Glomerular endothelial cell (primary cell): ENCODE measurements around the gene FYN. TPM values are rescaled to one million over a fixed set of nuclear protein-coding genes. Genes with fewer than 3 reads are reported as not detected.
"Not testable (repeated sequence)": the region's sequence is repeated elsewhere in the genome, so short reads cannot be mapped to it uniquely, and the experiment has no call there.

Experiments used
- DNase-seq: peaks from one replicate; pipeline ENCODE4 v3.0.0-alpha.2; 2011; ENCODE audit warnings: low read depth, low spot score; ENCODE audit errors: extremely low read depth
- total RNA-seq: library from RNA; depleted of rRNA; stranded (reverse); fragments of >200 nt; gene quantifications from 2 replicates; pipeline ENCODE4 v1.2.3, GENCODE V29; 2015

Gene FYN
- total RNA-seq, 1 donor from 2014 or later = 208 TPM

DNA sequence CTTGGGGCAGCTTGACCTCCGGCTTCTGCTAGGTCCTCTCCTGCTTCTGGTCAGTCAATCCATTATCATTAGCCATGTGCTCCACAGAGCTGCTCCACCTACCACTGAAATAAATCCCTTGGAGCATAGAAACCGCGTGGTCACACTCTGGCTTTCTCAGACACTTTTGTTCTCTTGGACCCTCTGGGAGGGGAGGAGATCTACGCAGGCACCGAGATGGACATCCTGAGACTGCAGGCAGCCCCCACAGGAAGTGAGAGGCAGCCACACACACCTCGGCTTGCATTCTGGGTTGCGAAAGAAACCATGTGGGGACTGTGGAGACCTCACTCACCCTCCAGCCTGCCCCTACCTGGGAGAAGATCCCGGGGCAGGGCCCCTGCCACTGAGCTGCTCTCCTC, 79.5 kb downstream of the FYN start:
- DNase-seq = no peak

DNA sequence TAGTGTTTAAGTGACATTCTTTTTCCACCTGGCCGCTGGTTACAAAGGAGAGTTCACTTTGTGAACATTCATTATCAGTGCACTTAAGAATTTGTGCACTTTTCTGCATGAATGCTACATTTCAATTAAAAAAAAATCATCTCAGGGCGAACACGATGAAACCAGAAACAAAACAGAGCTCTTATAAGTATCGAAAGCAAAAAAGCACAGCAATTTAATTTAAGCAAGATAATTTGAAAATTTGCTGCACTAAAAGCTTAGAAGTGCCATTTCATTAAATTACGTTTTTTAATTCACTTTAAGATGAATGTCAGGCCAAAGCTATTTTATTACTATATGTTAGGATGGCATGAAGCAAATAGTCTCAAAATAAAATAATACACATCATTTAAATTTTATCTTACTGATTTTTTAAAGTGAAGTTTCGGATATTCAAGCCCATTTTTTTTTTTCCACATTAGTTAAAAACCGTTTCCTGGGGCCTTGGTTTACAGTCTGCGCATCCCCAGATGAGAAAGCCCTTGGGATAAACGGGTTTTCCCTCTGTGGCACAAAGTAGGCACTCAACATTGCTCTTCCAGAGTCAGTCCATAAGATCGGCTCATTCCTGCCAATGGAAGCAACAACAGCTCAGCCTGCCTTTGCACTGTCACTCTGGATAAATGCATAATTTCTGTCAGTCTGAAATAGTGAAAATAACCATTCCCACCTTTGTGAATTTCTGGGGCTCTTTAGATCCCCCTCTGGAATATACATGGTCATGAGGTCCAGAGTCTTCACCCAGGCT, 80.1 kb downstream of the FYN start:
- DNase-seq = no peak

DNA sequence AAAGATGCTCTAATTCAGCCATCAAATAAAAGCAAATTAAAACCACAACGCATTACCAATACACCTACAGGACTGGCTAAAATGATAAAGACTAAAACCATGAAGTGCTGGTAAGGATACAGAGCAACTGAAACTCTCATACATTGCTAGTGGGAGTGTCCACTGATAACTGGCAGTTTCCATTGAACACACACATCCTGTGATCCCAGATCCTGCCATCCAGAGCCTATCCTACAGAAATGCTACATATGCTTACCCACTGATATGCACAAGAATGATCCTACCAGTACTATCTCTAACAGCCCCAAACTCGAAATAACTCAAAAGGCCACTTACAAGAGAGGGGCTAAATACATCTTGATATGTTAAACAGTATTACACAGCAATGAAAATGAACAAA, 81.0 kb downstream of the FYN start:
- no peak for DNase-seq

DNA sequence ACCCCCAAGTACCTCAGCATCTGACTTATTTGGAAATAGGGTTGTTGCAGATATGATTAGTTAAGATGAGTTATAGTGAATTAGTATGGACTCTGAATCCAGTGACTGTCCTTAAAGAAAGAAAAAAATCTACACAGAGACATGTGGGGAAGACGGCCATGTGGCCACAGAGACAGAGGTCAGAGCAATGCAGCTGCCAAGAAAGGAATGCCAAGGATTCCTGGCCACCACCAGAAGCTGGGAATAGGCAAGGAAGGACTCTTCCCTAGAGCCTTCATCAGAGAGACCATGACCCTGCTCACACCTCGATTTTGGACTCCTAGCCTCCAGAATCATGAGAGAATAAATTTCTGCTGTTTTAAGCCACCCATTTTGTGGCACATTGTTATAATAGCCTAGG, 81.8 kb downstream of the FYN start:
- no peak for DNase-seq

DNA sequence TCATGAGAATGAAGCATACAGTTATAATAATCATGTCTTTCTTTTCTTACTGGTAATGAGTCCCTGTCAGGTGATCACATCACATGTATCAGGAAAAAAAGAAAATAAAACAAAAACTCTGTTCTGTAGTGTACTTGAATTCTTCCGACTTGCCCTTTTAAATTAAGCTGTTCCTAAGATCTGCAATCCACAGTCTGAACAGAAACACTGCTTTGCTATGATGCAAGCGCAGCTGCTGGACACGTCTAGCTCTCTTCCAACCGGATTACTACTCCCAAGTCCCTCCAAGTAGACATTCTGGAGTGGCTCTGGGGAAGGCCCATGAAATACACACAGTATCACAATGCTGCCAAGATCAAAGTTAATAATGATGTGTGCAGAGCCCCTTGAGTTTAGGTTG, 83.7 kb downstream of the FYN start:
- DNase-seq = no peak

DNA sequence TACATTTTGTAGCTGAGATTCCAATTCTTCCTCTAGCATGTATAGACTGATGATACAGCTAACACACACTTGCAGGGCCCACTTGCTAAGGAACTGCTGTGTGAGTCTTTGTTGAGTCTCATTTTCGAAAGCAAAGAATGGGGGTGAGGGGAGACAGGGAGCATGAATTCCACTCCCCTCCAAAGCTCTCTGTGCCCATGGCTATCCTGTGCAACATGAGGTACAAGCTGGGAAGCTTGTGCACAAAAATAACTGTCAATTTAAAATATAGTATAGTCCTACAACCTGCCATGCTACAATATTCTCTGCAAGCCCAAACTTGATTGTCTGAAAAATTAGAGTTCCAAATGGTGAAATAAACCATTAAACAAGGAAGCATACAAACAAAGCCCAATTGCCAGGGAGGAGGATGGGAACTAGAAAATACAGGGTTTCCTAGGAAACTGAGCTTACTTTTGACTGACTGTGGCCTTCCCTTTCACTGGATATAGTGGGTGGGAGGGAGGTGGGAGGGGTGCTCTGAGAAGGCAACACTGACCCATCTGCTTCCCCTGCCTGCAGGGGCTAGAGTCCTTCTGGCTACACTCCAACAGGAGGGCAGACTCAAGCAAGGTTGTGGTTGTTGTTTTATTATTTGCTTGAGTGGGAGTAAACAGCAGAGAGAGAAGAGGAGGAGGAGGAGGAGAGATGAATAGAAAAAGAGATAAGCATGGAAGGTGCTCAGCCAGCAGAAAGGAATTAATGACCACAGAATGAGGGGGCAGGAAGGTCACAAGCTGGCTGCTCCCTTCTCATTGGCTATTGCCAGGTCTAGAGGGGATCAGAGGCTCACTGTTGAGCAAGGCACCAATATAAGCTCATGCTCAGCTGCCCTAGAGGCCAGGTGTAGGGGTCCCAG, 84.6 kb downstream of the FYN start:
- no peak for DNase-seq

DNA sequence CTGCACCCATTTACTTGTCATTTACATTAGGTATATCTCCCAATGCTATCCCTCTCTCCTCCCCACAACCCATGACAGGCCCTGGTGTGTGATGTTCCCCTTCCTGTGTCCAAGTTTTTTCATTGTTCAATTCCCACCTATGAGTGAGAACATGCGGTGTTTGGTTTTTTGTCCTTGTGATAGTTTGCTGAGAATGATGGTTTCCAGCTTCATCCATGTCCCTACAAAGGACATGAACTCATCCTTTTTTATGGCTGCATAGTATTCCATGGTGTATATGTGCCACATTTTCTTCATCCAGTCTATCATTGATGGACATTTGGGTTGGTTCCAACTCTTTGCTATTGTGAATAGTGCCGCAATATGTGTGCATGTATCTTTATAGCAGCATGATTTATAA, 87.1 kb downstream of the FYN start:
- not testable (repeated sequence) for DNase-seq

DNA sequence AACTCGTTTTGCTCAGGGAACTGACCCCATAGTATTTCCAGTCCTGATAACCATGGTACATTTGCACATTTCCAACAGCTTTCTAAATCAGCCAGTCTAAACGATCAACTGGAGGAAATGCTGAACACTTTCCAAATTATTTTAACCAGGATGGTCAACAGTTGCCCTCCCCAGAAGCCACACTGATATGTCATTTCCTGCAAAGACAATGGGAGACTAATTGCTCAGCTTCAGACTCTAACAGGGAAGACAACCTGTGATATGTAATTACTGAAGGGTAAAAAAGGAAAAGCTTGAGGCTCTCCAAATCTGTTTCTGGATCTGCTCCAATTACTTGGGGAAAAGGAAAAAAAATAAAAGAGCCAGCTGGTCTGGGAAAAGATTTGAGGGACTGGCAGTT, 88.8 kb downstream of the FYN start:
- DNase-seq = peak; percentile 58

DNA sequence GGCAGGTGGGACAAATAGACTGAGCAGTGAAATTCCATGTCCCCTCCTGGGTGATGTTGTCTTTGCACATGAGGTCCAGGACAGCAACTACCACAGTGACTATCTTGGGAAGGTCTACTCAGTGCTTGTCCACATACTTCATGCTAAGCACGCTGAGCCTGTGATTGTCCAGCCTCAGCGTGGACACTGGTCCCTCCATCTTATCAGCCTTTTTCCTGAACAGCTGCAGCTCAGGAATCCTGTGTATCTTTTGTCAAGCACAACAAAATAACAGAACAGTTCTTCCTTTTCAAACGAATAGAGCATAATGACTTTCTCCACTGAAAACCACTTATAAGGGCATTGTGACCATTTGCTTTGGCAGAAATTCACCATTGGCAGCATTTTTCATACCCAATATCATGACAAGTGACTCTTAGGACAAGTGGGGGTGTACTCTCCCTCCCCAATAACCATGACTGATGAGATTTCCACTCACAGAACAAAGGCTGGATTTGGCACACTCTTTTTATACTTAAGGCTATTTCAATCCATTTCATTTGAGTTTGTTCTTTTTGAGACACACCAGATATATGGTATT, 90.3 kb downstream of the FYN start:
- no peak for DNase-seq

DNA sequence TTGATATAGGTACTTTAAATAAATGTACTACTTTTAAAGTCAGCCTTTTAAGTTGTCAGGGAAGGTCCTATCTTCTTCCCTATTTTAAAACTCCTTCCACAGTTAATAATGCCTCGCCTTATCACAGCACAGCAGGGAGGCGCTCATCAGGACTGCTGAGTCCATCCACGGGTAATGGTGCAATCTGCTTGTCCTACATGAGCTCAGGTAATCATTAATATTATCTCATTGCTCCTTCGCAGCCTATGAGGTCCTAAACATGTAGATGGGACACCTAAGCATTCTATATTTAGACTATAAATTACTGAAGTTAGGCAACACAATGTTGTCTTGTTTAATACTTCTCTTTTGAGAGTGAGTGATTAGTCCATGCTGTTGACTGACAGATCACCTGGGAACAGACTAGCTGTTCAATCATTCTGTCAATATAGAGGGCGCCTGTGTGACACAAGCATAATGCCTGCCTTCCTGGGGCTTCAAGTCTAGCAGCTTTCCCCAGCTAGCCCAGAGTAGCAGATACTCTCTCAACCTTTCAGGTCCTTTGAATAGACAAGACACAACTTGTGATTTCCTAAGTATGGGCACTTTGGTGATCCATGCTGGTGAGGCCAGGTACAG, 91.0 kb downstream of the FYN start:
- DNase-seq = no peak

DNA sequence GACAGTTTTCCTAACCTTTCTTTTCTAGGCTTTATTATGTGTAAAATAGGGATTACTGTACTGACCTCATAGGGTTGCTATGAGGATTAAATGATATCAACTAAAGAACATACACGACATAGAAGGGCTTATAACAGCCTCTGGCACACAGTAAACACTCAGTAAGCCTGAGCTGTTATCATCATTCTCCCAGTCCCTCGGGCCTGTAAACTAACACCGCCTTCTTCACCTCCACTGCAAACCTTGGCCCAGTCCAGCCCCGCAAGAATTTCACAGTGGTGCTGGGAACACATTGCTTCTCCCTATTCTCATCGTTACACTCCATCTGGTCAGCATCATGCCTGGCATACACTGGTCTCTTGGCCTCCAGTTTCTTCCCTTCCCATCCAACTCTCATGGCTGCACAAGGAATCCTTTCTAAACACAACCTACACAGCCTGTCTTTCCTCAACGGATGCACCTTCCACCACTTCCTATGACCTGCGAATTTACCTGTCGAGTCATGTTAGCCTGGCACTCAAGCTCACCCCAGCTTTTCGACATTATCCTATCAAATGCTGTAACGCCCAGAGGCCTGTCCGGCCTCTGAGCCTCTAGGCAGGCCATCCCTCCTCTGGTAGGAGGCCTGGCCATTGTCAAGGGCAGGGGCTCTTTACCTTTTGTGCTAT, 92.1 kb downstream of the FYN start:
- DNase-seq = no peak

DNA sequence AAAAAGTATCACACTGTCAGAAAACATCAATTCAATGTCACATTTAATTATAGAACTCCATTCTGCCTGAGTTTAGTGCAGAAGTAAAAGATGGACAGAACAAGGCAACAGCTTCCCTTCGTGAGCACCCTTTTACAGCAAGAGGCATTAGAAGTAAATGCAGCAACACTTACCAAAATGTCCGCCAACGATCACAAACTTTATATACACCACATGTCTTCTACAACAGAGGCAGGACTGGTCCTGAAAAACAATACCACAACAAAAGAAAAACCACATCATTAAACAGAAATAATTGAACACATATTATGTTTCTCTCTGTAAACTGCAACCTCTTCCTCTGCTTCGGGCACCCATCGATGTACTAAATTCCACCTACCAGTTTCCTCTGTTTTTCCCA, 92.9 kb downstream of the FYN start:
- DNase-seq = no peak

DNA sequence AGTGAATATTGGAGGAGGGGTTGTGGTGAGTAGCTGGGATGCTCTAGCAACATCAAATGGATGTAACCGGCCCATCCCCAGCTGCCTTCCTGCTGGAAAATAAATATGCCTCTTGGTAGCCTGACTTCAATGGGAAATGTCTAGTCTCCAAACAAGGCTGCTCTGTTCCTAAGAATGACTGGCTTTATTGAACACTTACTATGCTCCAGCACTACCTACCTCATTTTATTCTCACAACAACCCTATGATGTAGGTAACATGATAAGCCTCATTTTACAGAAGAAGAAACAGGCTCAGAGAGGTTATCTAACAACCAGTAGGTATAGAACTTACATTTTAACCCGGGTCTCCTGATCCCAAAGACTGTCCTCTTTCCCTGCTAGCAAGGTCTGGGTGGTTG, 93.6 kb downstream of the FYN start:
- DNase-seq = no peak

DNA sequence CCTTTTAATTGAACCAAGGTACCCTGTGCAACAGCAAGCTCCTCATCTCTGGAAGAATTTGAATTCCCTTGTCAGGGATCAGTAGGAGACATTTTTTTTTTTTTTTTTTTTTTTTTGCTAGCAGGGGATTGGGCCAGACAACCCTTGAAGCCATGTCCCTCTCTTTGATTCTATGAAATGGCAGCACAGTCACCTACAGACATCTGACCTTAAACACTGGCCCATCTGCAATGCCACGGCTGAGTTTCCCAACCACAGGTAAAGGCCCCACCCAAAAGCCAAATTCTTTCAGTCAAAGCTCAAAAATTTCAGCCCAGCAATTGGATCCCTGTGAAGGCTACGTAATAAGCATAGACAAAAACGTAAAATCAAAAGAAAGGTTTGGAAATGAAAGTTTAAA, 94.2 kb downstream of the FYN start:
- DNase-seq = no peak

DNA sequence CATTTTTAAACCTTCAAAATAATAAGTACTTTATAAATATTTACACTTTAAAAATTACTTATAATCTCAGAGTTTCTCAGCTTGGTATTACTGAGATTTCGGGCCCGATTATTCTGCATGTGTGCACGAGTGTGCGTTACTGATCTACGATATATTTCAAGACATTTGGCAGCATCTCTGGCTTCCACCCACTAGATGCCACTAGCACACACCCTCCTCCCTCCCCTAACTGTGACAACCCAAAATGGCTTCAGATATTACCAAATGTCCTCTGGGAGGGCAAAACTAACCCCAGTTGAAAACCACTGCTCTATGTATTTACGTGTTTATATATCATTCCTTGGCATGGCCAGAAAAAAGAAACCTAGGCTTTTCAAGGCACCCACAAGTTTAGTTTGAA, 95.9 kb downstream of the FYN start:
- DNase-seq = no peak

DNA sequence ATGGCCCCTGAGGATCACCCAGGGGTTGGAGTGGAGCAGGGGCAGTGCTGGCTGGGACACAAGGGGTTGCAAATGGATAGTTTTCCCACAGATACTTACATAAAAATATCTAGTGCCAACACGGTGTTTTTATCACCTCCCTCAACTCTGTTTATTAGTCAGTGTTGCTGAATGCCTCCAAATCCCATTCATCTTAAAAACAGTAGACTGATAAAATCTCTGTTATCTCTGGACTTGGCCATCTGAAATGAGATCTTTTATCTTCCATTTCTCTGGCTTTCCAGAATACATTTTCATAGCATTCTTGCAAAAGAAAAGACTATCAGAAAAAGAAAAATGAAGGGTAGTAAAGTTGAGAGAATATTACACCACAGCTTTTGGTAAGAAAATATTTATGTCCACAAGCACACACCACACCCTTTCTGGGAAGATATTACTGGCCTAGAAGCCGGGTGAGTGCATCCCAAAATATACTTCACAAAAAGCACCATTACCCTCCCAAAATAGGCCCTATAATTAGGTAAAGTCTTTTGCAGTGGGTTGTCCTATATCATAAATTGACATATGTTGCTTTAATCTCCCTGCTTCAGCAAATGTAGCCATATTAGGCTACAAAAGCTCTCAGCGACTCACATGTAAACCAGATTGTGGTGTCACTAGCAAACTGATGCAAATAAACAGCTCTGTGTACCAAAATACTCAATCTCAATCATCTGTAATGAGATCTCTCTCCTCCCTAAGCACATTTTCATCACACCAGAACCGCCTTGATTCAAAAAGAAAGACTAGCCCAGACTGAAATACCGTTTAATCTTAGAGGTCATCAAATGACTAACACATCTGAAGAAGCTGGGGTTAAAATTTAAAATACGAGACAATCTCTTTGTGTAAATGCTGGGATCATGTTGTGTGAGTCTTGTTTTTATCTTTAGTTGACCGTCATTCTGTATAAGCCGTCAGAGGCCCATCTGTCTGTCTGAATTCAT, 96.7 kb downstream of the FYN start:
- no peak for DNase-seq

DNA sequence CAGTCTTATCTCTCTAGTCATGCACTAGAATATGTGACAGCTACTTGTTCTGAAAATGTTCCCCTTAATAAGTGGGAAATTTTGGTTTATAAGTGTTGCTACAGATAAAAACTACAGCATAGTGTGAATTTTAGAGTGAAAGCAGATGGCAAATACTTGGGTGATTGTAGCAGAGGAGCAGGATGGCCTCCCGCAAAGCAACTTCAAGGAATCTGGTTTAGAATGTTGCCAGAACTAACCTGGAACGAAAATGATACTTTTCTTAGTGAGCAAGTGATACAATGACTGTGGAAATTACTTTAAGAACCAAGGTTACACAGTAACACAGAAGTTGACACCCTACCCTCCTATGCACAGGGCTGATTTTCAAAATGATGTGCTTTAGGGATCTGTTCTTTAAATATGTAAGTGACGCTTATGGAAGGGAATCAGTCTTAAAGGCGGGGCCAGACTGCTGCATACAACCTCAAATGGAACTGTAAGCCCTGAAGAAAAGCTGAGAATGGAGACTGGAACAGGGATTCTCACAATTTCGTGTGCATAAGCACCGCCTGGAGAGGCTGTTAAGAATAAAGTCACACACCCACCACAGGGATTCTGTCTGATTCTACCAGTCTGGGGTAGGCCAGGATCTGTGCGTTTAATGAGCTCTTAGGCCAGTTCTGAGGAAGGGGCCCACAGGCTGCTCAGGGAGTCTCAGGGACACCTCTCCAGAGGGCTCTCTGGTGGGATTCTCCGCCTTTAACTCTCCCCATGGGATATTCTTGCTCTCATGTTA, 97.9 kb downstream of the FYN start:
- DNase-seq = no peak

DNA sequence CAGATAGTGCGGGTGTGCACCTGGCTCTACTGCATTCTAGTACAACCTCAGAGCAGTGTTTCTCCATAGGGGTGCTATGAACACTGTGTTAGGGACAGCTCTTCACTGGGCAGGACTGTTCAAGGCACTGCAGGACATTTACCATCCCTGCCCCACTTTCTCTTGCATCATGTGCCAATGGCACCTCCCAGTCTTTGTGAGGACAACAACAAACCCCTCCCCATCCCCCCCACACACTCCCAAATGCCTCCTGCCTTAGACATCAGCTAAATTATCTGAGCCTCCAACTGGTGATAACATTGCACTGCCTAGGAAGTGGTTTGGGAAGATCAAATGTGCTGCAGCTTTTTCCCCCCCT, 98.9 kb downstream of the FYN start:
- DNase-seq = no peak
